Putamen (tissue), 1 donor: ENCODE results near the gene ANKRD65.

Source experiments
- DNase-seq: peaks from one replicate; pipeline ENCODE4 v3.0.0-alpha.2; 2016; ENCODE audit warnings: low spot score

The ANKRD65 gene

DNA sequence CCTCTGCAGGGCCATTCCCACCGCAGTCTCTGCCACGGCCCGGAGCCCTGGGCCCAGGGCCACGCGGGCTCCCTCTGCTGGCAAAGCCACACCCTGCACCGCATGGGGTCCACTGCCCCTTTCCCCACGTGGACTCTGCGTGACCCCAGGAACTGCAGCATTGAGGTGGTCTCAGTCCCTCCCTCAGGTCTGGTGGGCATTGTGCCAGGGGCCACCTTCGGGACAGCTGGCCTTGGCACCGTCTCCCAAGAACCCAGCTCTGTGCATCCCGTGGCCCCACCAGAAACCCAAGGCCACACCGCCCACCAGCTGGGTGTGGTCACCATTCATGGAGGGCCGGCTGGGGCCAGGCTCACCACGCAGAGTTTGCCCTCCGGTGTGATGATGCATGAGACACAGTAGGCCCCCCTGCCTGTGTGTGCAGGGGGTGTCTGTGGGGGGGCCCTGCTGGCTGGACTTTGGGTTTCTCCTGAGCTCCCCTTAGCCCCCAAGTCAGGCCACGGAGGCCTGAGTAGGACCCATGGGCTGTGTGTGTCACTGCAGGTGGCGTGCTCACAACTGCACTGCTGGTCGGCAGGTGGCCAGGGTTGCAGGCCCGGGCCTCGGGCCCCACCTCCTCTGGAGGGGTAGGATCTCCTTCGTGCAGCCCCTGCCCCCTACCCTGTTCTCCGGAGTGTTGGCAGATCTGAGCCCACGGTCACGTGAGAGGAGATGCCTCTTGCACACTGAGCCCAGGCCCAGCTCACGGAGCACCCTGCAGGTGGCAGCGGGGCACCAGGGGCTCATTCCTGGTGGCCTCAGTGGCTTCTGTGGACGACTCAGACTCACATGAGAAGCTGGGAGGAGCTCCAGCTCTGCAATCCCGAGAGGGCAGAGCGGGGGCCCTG, 20.2 kb upstream of the ANKRD65 start:
- no peak for DNase-seq

DNA sequence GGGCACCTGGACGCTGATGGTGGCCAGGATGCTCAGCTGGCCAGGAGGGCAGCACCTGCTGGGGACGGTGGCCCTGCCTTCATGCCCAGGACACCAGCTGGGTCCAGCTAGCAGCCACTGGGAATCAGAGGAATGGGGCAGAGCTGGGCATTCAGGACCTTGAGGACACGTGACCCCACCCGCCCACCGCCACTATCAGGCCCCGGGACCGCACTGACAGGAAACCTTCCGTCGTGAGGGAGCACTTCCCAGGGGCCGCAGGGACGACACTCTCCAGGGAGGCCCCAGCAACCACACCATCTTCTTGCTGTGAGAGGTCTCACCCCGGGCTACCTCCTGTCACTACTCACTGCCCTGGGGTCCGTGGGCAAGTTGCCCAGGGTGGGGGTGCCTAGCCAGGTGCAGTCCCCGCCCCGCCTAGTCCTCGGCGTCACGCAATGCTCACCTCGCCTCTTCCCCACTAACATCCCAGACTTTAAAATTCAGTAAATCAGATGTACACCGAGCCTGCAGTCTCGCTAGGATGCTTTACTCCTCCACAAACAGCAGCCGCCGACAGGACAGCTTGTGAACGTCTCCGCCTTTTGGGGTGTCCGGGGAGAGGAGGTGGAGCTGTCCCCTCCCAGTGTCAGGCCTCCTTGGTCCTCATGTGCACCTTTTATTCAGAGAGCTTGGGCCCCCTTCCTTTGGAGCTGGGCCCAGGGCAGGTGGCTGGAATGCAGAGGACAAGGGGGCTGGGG, 19.4 kb upstream of the ANKRD65 start:
- no peak for DNase-seq

GRCh38 chr1:1439546-1440261, 18.6 kb upstream of the ANKRD65 start:
- DNase-seq, result no peak

- DNase-seq, result no peak
Observed at GRCh38 chr1:1438531-1439381, 17.7 kb upstream of the ANKRD65 start.

DNA sequence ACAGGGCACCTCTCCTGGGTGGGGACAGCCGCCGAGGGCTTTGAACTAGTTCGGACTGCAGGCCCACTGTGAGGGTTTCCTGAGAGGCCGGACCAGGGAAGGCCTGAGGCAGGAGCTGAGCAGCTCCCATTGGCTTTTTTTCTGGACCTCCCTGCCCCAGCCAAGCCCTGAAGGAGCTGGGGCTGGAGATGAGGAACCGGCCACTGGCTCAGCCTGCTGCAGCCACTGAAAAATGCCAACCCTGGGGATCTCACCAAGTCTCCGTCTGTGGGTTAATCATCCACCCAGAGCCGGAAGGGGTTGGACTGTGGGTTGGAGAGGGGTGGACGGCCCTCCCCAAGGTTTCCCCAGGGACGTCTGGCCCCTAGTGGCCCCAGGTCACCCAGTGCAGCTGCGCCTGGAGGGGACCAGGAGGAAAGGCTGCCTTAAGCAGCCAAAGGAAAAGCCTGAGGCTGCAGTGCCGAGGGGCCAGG, 16.9 kb upstream of the ANKRD65 start:
- DNase-seq, result no peak

- no peak for DNase-seq
Observed at GRCh38 chr1:1437033-1437903, 16.2 kb upstream of the ANKRD65 start.

DNA sequence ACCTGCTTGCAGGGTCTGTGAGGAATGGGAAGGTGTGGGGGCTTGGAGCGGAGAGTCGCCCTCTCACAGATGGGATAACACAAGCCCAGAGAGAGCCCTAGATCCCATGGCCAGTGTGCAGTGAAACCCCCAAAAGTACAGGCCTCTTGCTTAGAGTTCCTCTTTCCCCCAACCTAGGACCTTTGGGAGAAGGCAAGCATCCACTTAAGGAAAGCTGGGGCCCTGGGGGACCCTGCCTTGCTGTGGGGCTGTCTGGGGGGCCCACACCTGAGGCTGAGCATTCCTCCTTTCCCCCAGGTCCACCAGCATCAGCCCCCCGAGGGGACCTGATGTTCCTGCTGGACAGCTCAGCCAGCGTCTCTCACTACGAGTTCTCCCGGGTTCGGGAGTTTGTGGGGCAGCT, 15.6 kb upstream of the ANKRD65 start:
- DNase-seq, result no peak

DNA sequence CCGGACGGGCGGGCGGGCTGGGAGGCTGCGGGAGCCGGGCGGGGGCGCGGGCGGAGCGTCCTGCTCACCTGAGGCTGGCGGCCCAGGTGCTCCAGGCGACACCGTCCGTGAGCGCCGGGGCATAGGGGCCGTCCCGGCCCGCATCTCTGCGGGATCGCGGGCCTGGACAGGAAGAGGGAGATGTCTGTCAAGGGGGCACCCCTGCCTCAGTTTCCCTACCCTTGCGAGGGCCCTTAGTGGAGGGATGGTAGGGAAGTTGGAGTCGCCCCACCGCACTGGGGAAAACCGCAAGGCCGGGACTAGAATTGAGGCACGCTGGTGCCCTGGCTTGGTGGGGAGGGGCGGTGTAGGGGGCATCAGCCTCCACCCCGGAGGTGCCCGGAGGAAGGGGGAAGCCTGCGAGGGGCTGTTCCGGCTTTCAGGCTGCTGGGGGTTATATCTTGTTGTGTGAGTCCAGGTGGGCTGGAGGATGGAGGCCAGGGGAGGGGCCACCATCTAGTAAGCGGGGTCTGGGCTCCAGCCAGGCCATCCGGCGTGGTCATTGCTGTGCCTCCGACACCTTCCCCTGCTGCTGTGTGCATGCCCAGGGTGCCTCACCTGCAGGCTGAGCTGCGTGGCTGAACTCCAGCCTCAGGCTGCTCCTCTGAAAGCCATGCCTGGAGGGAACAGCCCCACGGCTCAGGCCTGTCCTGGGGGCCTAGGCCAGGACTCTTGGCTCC, 15.0 kb upstream of the ANKRD65 start:
- no peak for DNase-seq

GRCh38 chr1:1435106-1435903, 14.2 kb upstream of the ANKRD65 start, which contains the start of gene VWA1:
TSS of gene VWA1 (plus strand) at chr1:1435690. CDS start at chr1:1435749, 59 bp downstream.
- DNase-seq, result peak; percentile 77

DNA sequence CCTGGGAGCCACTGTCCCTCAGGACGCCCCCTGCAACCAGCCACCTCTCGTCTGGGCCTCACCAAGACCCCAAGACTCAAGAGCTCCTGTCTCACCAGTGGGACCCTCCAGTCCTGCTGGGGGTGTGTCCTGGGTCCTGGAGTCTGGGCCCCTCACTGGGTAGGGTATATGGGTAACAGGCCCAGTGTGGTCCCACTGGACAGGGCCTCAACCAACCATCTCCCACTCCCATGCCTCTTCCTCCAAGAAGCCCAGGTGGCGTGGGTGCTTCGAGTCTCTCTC, 13.7 kb upstream of the ANKRD65 start:
- no peak for DNase-seq

- DNase-seq, result peak; percentile 83
Observed at GRCh38 chr1:1434131-1434823, 13.2 kb upstream of the ANKRD65 start.

GRCh38 chr1:1433804-1434130, 12.7 kb upstream of the ANKRD65 start:
- no peak for DNase-seq

GRCh38 chr1:1432951-1433803, 12.1 kb upstream of the ANKRD65 start:
- DNase-seq, result peak; percentile 86

GRCh38 chr1:1432274-1432950, 11.3 kb upstream of the ANKRD65 start:
- peak; percentile 55 for DNase-seq

DNA sequence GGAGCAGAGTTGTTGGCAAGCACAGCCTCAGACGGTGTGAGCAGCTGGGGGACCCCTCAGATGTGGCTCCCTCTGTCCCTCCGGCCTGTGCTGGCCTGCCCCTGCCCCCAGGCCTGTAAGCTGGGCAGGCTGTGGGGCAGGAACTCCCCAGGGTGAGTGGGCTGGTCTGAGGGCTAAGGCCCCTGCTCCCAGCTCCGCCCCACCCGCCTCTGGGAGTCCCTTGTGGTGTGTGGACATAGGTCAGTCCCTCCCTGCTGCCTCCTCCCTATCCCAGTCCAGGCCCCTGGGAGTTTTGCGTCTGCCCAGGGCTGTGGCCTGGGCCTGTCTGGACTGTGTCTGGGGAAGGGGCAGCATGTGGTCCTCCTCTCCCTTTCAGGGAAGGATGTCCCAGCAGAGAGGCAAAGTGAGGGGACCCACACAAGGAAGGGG, 10.8 kb upstream of the ANKRD65 start:
- peak; percentile 64 for DNase-seq

DNA sequence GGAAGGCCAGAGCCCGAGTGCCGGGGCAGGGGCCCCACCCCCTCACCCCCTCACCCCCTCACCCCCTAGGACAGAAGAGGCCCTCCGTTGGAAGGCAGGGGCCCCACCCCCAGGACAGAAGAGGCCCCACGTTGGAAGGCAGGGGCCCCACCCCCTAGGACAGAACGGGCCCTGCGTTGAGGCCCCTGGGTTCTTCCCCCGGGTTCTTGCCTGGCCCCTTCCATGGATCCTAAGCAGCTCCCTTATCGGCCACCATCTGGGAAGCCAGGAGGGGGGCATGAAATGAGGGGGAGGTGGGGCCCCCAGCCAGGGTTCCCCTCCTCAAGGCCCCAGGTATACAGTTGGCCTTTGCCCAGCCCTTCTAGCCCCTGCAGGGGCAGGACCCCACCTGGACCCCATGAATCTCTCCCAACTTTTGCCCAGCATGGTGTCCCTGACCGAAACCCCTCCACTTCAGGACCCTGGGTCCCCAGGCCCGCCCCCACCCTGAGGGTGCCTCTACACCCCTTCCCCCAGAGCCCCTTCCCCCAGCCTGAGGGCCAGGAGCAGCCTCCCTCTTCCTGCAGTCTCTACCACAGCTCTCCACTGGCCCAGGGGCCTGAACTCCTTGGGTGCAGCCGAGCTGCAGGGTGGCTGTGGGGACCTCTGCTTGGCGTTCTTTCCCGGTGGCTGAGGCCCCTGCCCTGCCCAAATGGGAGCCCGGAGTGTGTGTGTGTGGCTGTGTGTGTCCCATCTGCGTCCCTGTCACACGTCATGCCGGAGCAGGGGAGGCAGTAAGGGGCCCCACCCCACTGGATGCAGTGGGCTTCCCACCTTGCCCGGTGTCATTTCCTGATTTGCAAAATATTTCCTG, 10.1 kb upstream of the ANKRD65 start:
- DNase-seq, result no peak
